Measurements from ENCODE around the gene ARHGAP24.

DNA sequence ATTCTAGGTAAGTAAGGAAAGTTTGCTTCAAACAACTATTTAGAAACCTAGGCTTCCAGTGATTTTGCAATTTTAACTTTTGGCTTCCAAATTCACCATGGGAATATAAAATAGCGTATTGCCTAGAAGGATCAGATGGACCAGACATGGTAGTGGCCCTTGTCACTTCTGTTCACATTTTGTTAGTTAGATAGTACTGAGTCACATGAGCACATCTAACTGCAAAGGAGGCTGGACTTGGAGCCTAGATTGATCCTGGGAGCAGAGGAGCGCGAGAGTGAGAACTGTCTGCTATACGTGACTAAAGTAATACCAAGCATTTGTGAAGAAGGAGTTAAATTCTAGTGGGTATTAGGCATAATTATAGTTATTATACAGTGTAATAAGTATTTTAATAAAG lies 102.4 kb downstream of the ARHGAP24 start:
- TF ChIP-seq, protein P1, sequence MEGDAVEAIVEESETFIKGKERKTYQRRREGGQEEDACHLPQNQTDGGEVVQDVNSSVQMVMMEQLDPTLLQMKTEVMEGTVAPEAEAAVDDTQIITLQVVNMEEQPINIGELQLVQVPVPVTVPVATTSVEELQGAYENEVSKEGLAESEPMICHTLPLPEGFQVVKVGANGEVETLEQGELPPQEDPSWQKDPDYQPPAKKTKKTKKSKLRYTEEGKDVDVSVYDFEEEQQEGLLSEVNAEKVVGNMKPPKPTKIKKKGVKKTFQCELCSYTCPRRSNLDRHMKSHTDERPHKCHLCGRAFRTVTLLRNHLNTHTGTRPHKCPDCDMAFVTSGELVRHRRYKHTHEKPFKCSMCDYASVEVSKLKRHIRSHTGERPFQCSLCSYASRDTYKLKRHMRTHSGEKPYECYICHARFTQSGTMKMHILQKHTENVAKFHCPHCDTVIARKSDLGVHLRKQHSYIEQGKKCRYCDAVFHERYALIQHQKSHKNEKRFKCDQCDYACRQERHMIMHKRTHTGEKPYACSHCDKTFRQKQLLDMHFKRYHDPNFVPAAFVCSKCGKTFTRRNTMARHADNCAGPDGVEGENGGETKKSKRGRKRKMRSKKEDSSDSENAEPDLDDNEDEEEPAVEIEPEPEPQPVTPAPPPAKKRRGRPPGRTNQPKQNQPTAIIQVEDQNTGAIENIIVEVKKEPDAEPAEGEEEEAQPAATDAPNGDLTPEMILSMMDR (IDR thresholded peaks at IDR 0.05; ENCODE audit: low read depth, low read length, missing input control), result no peak
- TF ChIP-seq FOXA1 (IDR thresholded peaks at IDR 0.05), result no peak
- no peak for TF ChIP-seq MAX (IDR thresholded peaks at IDR 0.05)
- no peak for TF ChIP-seq TAF1 (conservative IDR thresholded peaks at IDR 0.05)
- TF ChIP-seq, protein P2, sequence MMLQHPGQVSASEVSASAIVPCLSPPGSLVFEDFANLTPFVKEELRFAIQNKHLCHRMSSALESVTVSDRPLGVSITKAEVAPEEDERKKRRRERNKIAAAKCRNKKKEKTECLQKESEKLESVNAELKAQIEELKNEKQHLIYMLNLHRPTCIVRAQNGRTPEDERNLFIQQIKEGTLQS (IDR thresholded peaks at IDR 0.05), result no peak
- no peak for TF ChIP-seq FOXA2 (IDR thresholded peaks at IDR 0.05)
- TF ChIP-seq, protein P3, sequence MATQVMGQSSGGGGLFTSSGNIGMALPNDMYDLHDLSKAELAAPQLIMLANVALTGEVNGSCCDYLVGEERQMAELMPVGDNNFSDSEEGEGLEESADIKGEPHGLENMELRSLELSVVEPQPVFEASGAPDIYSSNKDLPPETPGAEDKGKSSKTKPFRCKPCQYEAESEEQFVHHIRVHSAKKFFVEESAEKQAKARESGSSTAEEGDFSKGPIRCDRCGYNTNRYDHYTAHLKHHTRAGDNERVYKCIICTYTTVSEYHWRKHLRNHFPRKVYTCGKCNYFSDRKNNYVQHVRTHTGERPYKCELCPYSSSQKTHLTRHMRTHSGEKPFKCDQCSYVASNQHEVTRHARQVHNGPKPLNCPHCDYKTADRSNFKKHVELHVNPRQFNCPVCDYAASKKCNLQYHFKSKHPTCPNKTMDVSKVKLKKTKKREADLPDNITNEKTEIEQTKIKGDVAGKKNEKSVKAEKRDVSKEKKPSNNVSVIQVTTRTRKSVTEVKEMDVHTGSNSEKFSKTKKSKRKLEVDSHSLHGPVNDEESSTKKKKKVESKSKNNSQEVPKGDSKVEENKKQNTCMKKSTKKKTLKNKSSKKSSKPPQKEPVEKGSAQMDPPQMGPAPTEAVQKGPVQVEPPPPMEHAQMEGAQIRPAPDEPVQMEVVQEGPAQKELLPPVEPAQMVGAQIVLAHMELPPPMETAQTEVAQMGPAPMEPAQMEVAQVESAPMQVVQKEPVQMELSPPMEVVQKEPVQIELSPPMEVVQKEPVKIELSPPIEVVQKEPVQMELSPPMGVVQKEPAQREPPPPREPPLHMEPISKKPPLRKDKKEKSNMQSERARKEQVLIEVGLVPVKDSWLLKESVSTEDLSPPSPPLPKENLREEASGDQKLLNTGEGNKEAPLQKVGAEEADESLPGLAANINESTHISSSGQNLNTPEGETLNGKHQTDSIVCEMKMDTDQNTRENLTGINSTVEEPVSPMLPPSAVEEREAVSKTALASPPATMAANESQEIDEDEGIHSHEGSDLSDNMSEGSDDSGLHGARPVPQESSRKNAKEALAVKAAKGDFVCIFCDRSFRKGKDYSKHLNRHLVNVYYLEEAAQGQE (IDR thresholded peaks at IDR 0.05), result no peak
- no peak for TF ChIP-seq GABPA (IDR thresholded peaks at IDR 0.05 in 1 of 2, conservative IDR thresholded peaks at IDR 0.05 in 1 of 2)
- no peak for TF ChIP-seq ZBTB33 (IDR thresholded peaks at IDR 0.05)
- no peak for TF ChIP-seq RAD21 (IDR thresholded peaks at IDR 0.05)
- no peak for TF ChIP-seq YY1 (IDR thresholded peaks at IDR 0.05)
- no peak for TF ChIP-seq RXRA (IDR thresholded peaks at IDR 0.05)

All from liver (tissue), 3 donors.